Measurements from ENCODE around the gene COL18A1.

Gene COL18A1

GRCh38 chr21:45383111-45383614, 21.8 kb upstream of the COL18A1 start:
- no peak for DNase-seq (ENCODE audit: low read depth, low spot score)

GRCh38 chr21:45383615-45384201, 21.3 kb upstream of the COL18A1 start:
- DNase-seq (ENCODE audit: low read depth, low spot score): peak; percentile 71

- DNase-seq (ENCODE audit: low read depth, low spot score): no peak
These were observed 20.1 kb upstream of the COL18A1 start for GRCh38 chr21:45384656-45385548.

DNA sequence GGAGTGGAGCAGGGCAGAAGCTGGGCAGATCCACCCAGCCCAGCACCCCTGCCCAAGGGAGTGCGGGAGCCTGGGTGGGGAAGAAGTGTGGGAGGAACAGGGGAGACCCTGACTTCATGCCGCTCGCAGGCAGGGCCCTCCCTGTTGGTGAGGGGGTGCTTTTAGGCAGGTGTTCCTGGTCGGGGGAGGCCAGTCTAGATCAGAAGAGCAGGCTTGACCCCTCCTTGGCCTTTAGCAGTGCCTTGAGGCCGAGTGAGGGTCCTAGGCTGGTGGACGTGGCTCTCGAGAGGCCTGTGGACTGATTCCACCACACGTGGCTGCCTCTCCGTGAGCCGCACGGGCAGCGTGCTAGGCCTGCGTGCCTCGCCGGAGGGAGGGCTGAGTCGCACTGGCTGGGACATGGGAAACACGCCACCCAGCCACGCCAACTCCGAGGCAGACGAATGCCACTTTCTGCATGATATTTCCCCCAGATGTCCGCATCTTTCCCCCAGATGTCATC, 19.4 kb upstream of the COL18A1 start:
- DNase-seq (ENCODE audit: low read depth, low spot score): no peak

DNA sequence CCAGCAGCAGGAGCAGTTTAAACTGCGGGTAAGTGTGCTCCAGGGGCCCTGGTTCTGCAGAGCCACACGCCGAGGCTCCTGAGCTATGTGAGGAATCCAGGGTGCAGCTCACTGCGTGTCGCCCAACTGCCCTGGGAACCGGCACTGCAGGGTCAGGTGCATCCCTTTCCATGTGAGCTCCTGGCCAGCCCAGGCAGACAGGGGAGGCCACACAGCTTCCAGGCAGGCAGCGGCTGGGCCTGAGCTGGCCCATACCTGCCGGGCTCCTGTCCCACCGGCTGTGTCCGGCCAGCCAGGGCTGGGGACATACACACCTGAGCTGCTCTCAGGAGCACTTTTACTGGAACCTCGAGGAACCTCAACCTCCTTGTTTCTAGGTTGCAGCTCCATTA, 18.6 kb upstream of the COL18A1 start:
- peak; percentile 59 for DNase-seq (ENCODE audit: low read depth, low spot score)

GRCh38 chr21:45386728-45387371, 18.1 kb upstream of the COL18A1 start:
- DNase-seq (ENCODE audit: low read depth, low spot score): peak; percentile 53

DNA sequence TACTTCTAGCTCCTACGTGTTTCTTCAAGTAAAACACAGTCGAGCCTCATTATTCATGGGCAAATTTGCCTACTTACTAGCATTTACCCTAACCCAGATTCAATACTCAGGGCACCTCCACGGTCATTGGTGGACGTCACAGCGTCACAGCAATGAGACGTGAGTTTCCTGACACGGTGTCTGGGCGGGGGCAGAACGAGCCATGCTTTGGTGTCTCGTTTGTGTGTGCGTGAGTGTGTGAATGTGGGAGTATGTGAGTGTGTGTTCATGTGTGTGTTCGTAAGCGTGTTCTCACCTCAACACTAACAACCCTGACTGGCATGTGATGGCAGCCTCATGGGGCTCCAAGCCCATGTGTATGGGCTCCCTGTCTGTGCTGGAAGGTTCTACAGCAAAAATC, 17.5 kb upstream of the COL18A1 start:
- DNase-seq (ENCODE audit: low read depth, low spot score): no peak

DNA sequence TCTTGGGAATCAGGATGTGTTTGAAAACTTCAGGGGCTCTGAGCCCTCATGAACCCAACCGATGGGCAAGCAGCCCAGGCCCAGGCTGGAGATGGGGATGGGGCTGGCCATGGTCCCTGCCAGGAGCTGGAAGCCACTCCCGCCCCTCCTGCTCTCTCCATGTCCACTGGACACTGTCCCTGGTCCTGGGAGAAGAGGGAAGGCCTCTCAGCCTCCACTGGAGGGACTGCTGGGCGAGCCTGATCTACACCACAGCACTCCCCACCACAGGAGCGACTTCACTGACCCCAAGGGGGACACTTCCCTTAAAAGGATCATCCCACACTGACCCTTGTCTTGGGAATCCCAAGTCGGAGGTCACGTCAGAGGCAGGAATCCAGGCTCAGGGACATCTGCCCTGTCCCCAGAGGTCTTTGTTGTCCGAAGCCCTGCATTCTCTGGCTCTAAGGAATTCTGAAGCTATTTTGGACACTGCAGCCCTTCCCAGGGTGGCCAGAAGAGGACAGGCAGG, 16.9 kb upstream of the COL18A1 start:
- peak; percentile 41 for DNase-seq (ENCODE audit: low read depth, low spot score)

DNA sequence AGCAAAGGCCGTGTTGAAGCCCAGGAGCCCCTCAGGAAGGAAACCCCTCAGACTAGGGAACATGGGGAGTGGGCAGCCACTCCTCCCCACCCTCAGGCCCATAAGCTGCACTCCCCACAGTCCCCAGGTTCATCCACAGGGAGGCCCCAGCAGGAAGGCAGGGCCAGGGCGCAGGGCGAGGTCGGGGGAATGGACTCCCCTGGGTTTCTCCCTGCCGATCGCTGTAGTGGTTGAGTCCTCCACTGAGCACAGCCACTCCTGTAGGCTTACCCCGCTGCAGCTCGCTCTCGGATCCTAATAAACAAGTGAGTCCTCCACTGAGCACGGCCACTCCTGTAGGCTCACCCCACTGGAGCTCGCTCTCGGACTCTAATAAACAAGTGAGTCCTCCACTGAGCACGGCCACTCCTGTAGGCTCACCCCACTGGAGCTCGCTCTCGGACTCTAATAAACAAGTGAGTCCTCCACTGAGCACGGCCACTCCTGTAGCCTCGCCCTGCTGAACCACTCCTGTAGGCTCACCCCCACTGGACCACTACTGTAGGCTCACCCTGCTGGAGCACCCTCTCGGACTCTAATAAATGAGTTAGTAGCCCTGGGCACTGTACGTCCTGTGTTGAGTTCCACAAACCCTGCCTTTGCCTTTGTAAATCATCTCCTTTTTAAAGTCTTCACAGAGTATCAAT, 16.2 kb upstream of the COL18A1 start:
- no peak for DNase-seq (ENCODE audit: low read depth, low spot score)

- DNase-seq (ENCODE audit: low read depth, low spot score): no peak
These were observed 14.7 kb upstream of the COL18A1 start for GRCh38 chr21:45390121-45390751.

- no peak for DNase-seq (ENCODE audit: low read depth, low spot score)
These were observed 13.9 kb upstream of the COL18A1 start for GRCh38 chr21:45390831-45391742.

DNA sequence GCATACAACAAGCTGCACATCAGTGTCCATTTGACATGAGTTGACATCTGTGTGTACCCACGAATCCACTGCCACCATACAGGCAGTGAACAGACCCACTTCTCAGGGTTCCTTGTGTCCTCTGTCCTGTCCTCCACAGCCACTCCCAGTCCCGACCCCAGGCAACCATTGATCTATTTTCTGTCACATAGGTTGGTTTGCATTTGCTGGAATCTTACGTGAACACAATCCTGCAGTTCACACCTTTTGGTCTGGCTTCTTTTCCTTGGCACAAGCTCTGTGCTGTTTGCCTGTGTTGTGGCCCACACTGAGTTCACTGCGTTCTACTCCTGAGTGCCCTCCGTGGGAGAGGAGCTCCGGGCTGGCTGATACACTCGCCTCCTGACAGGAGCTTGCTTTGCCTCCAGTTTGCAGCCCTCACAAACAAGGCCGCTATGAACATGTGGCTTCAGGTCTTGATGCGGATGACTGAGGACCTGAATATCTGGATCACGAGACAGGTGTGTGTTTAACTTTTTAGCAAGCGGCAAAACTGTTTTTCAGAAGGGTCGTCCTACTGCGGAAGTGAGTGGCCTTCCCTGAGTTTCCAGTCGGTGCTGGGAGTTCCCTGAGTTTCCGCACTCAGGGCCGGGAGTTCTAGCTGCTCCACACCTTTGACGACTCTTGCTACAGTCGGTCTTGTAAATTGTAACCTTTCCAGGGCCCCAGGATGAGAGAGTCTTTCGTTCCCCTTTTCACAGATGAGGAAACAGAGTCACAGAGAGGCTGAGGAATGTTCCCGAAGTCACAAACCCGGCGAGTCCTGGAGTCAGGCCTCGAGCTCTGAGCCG, 13.0 kb upstream of the COL18A1 start:
- no peak for DNase-seq (ENCODE audit: low read depth, low spot score)

GRCh38 chr21:45392573-45392971, 12.4 kb upstream of the COL18A1 start:
- DNase-seq (ENCODE audit: low read depth, low spot score): no peak

DNA sequence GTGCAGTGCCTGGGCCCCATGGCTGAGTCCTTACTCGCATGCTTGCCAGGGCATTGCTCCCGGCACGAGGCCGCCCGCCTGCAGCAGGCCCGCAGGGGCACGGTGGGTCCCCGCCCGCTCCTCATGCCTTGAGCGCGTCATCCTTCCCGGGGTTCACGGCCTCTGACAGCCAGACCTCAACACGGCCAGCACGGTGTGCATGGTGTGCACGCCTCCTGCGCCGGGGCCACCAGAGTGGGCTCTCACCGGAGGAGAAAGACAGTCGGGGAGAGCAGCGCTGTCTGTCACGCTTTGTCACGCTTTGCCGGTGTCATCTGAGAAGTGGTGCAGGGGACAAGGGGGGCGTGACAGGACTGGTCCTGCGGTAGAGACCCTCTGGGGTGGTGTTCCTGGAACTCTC, 11.9 kb upstream of the COL18A1 start:
- DNase-seq (ENCODE audit: low read depth, low spot score): no peak

- no peak for DNase-seq (ENCODE audit: low read depth, low spot score)
These were observed 10.9 kb upstream of the COL18A1 start for GRCh38 chr21:45393833-45394638.

DNA sequence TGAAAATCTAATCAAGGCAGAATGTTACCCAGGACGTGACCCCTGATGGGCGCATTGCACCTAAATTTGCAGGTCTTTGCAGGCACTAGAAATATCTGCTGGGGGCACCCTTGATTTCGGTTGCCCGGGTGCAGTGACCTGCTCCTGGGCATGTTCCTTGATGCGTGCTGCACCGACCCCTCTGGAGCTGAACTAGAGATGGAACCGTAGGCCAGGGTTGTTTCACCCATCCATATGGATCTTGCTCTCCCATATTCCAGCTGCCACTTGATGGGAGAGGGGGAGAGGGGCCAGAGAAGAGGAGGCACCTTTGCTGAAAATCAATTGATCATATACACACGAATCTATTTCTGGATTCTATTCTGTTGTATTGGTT, 8.4 kb upstream of the COL18A1 start:
- no peak for DNase-seq (ENCODE audit: low read depth, low spot score)

DNA sequence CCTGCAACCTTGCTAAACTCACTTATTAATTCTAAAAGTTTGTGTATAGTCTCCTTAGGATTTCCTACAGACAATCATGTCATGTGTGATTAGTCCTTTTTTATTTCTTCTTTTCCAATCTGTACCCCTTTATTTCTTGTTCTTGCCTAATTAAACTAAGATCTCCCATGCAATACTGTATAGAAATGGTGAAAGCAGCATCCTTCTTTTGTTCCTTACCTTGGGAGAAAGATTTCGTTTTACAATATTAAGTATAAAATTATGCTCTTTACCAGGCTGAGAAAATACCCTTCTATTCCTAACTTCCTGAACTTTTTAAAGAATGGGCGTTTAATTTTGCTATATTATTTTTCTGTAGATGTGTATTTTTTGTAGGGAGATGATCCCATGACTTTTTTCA, 7.6 kb upstream of the COL18A1 start:
- DNase-seq (ENCODE audit: low read depth, low spot score): no peak

DNA sequence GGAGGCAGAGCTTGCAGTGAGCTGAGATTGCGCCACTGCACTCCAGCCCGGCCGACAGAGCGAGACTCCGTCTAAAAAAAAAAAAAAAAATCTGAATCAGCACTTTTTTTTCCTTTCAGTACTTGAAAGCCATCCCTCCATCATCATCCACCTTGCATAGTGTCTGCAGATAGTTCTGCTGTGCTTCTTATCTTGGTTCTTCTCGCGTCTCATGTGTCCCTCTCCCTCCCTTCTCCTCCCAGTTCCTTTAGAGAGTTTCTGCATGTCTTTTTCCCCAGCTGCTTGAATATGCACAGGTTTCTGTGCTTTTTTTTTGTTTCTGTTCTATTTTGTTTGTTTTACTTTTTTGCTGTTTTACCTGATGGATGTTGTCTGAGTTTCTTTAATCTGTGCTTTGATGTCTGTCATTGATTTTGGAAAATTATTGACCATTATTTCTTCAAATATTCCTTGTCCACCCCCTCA, 3.9 kb upstream of the COL18A1 start:
- no peak for DNase-seq (ENCODE audit: low read depth, low spot score)

Data from ELF-1 (cell line).